ENCODE data around the gene PLCD3. TPM values are rescaled to one million over a fixed set of nuclear protein-coding genes. Genes with fewer than 3 reads are reported as not detected.

Gene PLCD3
- total RNA-seq, 6 donors from 2014 or later = 24.2 to 65.6 (median 50.6) TPM

DNA sequence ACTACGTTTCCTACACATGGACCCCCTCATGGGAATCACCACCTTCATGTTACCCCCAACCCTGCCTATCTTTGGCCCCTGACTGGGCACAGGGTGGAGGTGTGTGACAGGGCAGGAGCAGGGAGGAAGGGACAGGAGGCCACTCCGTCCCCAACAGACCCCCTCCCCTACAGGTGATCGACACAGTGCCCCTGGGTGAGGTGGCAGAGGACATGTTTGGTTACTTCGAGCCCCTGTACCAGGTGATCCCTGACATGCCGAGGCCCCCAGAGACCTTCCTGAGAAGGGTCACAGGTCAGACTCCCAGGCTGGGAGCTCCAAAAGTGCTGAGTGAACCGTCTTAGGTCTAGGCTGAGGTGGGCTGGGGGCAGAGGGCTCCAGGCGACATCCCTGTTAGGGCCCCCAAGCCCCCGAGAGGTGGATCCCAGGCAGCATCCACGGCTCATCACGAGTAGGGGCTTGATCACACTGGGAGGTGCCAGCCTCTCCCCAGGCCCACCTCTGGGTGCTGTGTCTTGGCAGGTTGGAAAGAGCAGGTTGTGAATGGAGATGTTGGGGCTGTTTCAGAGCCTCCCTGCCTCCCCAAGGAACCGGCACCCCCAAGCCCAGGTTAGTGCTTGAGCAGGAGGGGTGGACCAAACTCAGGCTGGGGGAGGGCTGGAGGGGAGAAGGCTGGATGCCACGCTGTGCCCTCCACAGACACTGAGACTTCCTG lies 4.7 kb upstream of the PLCD3 start:
- H3K36me3 ChIP-seq = peaks cover 0 to 19% (median 0%) of the 10 kb centered on the region in 4 donors
- DNase-seq = no peak
- ATAC-seq (ENCODE audit: low FRiP score in 2 of 2) = no peak
- H3K4me1 ChIP-seq = peaks cover 13 to 26% (median 14%) of the 10 kb centered on the region in 4 donors
- WGBS, 2 donors = 83 to 98% methylated on average over 4 to 8 of the region's 12 CpGs
- H3K27ac ChIP-seq = no peak overlapping the region
- no peaks in the 10 kb centered on the region for H3K9me3 ChIP-seq
- H3K4me3 ChIP-seq = no peak overlapping the region
- no peak for TF ChIP-seq POLR2A (IDR thresholded peaks at IDR 0.05)
- TF ChIP-seq EP300 (IDR thresholded peaks at IDR 0.05) = no peak
- no peak for TF ChIP-seq POLR2AphosphoS5 (IDR thresholded peaks at IDR 0.05)
- TF ChIP-seq, protein P1, sequence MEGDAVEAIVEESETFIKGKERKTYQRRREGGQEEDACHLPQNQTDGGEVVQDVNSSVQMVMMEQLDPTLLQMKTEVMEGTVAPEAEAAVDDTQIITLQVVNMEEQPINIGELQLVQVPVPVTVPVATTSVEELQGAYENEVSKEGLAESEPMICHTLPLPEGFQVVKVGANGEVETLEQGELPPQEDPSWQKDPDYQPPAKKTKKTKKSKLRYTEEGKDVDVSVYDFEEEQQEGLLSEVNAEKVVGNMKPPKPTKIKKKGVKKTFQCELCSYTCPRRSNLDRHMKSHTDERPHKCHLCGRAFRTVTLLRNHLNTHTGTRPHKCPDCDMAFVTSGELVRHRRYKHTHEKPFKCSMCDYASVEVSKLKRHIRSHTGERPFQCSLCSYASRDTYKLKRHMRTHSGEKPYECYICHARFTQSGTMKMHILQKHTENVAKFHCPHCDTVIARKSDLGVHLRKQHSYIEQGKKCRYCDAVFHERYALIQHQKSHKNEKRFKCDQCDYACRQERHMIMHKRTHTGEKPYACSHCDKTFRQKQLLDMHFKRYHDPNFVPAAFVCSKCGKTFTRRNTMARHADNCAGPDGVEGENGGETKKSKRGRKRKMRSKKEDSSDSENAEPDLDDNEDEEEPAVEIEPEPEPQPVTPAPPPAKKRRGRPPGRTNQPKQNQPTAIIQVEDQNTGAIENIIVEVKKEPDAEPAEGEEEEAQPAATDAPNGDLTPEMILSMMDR (IDR thresholded peaks at IDR 0.05) = no peak
- H3K27me3 ChIP-seq = no peaks in the 10 kb centered on the region

- WGBS, 2 donors = 66 to 76% methylated on average over 6 to 11 of the region's 21 CpGs
- DNase-seq (no peak), ATAC-seq (ENCODE audit: low FRiP score in 2 of 2) (no peak)
- no peaks in the 10 kb centered on the region for H3K9me3 ChIP-seq
- peak overlapping the region; percentile 60 to 95 (median 74) for H3K4me3 ChIP-seq
- peaks cover 0 to 19% (median 0%) of the 10 kb centered on the region in 4 donors for H3K36me3 ChIP-seq
- TF ChIP-seq POLR2AphosphoS5 (IDR thresholded peaks at IDR 0.05) = no peak
- TF ChIP-seq EP300 (IDR thresholded peaks at IDR 0.05) = no peak
- no peak for TF ChIP-seq POLR2A (IDR thresholded peaks at IDR 0.05)
- TF ChIP-seq, protein P1 (IDR thresholded peaks at IDR 0.05) = no peak
- H3K27me3 ChIP-seq = no peaks in the 10 kb centered on the region
- H3K27ac ChIP-seq = peak overlapping the region; percentile 72 to 89 (median 85)
- H3K4me1 ChIP-seq = peaks cover 20 to 34% (median 22%) of the 10 kb centered on the region in 4 donors
These were observed 3.9 kb upstream of the PLCD3 start for GRCh38 chr17:45135978-45136791.

GRCh38 chr17:45135192-45135977 lies 3.1 kb upstream of the PLCD3 start, which contains the start of gene ACBD4:
Gene ACBD4, plus strand, starts transcription at chr17:45135687. Its CDS starts 458 bp downstream, at chr17:45136145.
- Histone ChIP-seq H3K36me3 (peaks cover 0 to 19% (median 0%) of the 10 kb centered on the region in 4 donors), H3K9me3 (no peaks in the 10 kb centered on the region), H3K27ac (peak within 1 kb of the TSS; percentile 72 to 89 (median 85)), H3K4me1 (peaks cover 23 to 42% (median 27%) of the 10 kb centered on the region in 4 donors), H3K4me3 (peak within 1 kb of the TSS; percentile 60 to 95 (median 74)), H3K27me3 (no peaks in the 10 kb centered on the region)
- ATAC-seq (ENCODE audit: low FRiP score in 2 of 2) (peak; percentile 91 to 95), DNase-seq (peak; percentile 97 to 98)
- TF ChIP-seq POLR2AphosphoS5 (IDR thresholded peaks at IDR 0.05) = peak; percentile 70 to 89
- no peak for TF ChIP-seq EP300 (IDR thresholded peaks at IDR 0.05)
- TF ChIP-seq, protein P1 (IDR thresholded peaks at IDR 0.05) = peak; percentile 99 to 100 (median 100)
- TF ChIP-seq POLR2A (IDR thresholded peaks at IDR 0.05) = peak in 3 of 4 donors; percentile 36 to 78 (median 77)
- 5% methylated on average over 21 to 37 of the region's 40 CpGs for WGBS, 2 donors

DNA sequence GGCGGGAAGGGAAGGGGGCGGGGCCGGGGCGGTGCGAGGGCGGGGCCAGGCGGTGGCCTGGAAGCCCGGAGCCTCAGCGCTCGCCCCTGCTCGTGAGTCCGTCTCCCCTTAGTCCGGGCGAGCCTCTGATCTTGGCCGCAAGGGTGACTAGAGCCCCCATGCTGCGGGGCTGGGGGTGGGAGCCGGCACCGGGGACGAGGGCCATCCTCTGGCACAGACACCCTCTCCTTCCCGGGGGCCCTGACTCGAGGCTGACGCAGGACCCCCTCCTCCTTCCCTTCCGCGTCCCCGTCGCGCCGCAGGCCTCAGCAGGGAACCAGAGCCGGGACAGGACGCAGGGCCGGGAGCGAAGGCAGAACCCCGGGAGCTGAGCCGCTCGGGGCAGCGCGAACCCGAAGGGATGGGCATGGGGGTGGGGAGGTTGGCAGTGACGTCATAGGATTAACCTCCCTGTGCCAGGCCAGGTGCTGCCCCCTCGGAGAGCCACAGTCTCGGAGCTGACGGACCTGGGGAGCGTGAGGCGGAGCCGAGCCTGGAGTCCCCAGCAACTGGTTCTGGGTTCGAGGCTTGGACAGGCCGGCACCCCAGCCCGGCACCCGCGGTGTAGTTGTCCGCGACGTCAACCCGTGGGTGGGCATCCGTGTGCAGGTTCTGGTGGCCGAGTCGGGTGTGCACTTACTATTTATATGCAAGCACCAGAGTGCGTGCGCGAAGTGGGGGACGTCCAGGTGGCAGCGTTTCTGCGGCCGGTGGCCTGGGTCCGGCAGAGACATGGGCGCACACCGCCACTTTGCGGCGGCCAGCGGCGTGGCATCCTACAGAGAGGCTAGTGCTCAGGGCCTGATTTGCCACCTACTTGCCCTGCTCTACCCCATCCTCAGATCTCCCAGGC lies 503 bp upstream of the PLCD3 start:
- Histone ChIP-seq H3K27ac (peak overlapping the region; percentile 88 to 99 (median 94)), H3K4me1 (peaks cover 40 to 61% (median 45%) of the 10 kb centered on the region in 4 donors)

More for the DNA sequence above, 503 bp upstream of the PLCD3 start:
- peak overlapping the region; percentile 67 to 93 (median 70) for H3K4me3 ChIP-seq
- no peaks in the 10 kb centered on the region for H3K27me3 ChIP-seq
- WGBS, 2 donors = 1 to 5% methylated on average over 13 to 27 of the region's 71 CpGs
- ATAC-seq (ENCODE audit: low FRiP score in 2 of 2) (peak; percentile 85 to 88), DNase-seq (peak; percentile 93 to 96)
- peaks cover 0 to 3% (median 0%) of the 10 kb centered on the region in 4 donors for H3K36me3 ChIP-seq
- H3K9me3 ChIP-seq = no peaks in the 10 kb centered on the region
- TF ChIP-seq EP300 (IDR thresholded peaks at IDR 0.05) = no peak
- peak; percentile 44 to 84 for TF ChIP-seq POLR2AphosphoS5 (IDR thresholded peaks at IDR 0.05)
- peak in 3 of 4 donors; percentile 29 to 66 (median 42) for TF ChIP-seq POLR2A (IDR thresholded peaks at IDR 0.05)
- TF ChIP-seq, protein P1 (IDR thresholded peaks at IDR 0.05) = peak; percentile 85 to 96 (median 94)

Measured in upper lobe of left lung (tissue), 6 donors.